ENCODE measurements around the gene PRKRIP1.
"Not testable (repeated sequence)": the region's sequence is repeated elsewhere in the genome, so short reads cannot be mapped to it uniquely, and the experiment has no call there.

DNA sequence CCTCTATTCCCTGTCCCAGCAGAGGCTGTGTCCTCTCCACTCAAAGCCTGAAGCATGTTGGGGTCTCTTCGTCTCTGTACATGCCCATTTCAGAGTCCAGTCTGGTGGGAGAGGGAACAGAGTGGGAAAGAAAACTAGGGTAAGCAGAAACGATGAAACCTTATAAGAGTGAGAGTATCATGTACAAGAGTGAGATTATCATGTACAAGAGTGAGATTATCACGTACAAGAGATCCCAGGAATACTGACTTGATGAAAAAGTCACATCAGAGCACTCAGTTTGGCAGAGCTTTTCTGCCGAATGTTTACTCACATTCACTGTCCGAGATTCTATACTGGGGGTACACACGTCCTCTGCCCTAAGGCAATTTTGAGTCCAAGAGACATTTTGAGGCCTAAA lies 39.8 kb upstream of the PRKRIP1 start, which contains the start of gene SPDYE6:
- TF ChIP-seq, protein P1, sequence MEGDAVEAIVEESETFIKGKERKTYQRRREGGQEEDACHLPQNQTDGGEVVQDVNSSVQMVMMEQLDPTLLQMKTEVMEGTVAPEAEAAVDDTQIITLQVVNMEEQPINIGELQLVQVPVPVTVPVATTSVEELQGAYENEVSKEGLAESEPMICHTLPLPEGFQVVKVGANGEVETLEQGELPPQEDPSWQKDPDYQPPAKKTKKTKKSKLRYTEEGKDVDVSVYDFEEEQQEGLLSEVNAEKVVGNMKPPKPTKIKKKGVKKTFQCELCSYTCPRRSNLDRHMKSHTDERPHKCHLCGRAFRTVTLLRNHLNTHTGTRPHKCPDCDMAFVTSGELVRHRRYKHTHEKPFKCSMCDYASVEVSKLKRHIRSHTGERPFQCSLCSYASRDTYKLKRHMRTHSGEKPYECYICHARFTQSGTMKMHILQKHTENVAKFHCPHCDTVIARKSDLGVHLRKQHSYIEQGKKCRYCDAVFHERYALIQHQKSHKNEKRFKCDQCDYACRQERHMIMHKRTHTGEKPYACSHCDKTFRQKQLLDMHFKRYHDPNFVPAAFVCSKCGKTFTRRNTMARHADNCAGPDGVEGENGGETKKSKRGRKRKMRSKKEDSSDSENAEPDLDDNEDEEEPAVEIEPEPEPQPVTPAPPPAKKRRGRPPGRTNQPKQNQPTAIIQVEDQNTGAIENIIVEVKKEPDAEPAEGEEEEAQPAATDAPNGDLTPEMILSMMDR (IDR thresholded peaks at IDR 0.05): not testable (repeated sequence)
- not testable (repeated sequence) for TF ChIP-seq TCF7L2 (IDR thresholded peaks at IDR 0.05; ENCODE audit: low read depth, low read length)

Measured in Panc1 (cell line).